ENCODE measurements around the gene ZP3. TPM values are rescaled to one million over a fixed set of nuclear protein-coding genes. Genes with fewer than 3 reads are reported as not detected.
"Not testable (repeated sequence)": the region's sequence is repeated elsewhere in the genome, so short reads cannot be mapped to it uniquely, and the experiment has no call there.

ZP3 gene
- total RNA-seq, 1 donor from 2014 or later, result 3.4 TPM

- H3K4me1 Mint-ChIP-seq (ENCODE audit: low read depth, unreplicated experiment); DNase-seq; H3K4me3 Mint-ChIP-seq (ENCODE audit: unreplicated experiment); H3K9me3 Mint-ChIP-seq (ENCODE audit: unreplicated experiment); H3K27me3 Mint-ChIP-seq (ENCODE audit: unreplicated experiment); H3K27ac Mint-ChIP-seq (ENCODE audit: unreplicated experiment); H3K36me3 Mint-ChIP-seq (ENCODE audit: unreplicated experiment): not testable (repeated sequence)
Measured at GRCh38 chr7:76462271-76462882, 37.6 kb downstream of the ZP3 start.

GRCh38 chr7:76464959-76465358 lies 40.2 kb downstream of the ZP3 start:
- H3K27ac Mint-ChIP-seq (ENCODE audit: unreplicated experiment); H3K27me3 Mint-ChIP-seq (ENCODE audit: unreplicated experiment); H3K36me3 Mint-ChIP-seq (ENCODE audit: unreplicated experiment); H3K9me3 Mint-ChIP-seq (ENCODE audit: unreplicated experiment); H3K4me3 Mint-ChIP-seq (ENCODE audit: unreplicated experiment); DNase-seq; H3K4me1 Mint-ChIP-seq (ENCODE audit: low read depth, unreplicated experiment): not testable (repeated sequence)

- not testable (repeated sequence) for H3K4me3 Mint-ChIP-seq (ENCODE audit: unreplicated experiment); H3K36me3 Mint-ChIP-seq (ENCODE audit: unreplicated experiment); H3K27ac Mint-ChIP-seq (ENCODE audit: unreplicated experiment); H3K9me3 Mint-ChIP-seq (ENCODE audit: unreplicated experiment); H3K27me3 Mint-ChIP-seq (ENCODE audit: unreplicated experiment); H3K4me1 Mint-ChIP-seq (ENCODE audit: low read depth, unreplicated experiment); DNase-seq
Measured at GRCh38 chr7:76465950-76466349, 41.2 kb downstream of the ZP3 start.

GRCh38 chr7:76467743-76468404 lies 43.1 kb downstream of the ZP3 start:
- not testable (repeated sequence) for H3K36me3 Mint-ChIP-seq (ENCODE audit: unreplicated experiment); H3K4me1 Mint-ChIP-seq (ENCODE audit: low read depth, unreplicated experiment); H3K27me3 Mint-ChIP-seq (ENCODE audit: unreplicated experiment); DNase-seq; H3K9me3 Mint-ChIP-seq (ENCODE audit: unreplicated experiment); H3K27ac Mint-ChIP-seq (ENCODE audit: unreplicated experiment); H3K4me3 Mint-ChIP-seq (ENCODE audit: unreplicated experiment)

GRCh38 chr7:76471556-76472221 lies 46.9 kb downstream of the ZP3 start:
- not testable (repeated sequence) for H3K27me3 Mint-ChIP-seq (ENCODE audit: unreplicated experiment); H3K27ac Mint-ChIP-seq (ENCODE audit: unreplicated experiment); H3K4me3 Mint-ChIP-seq (ENCODE audit: unreplicated experiment); H3K36me3 Mint-ChIP-seq (ENCODE audit: unreplicated experiment); H3K9me3 Mint-ChIP-seq (ENCODE audit: unreplicated experiment); DNase-seq; H3K4me1 Mint-ChIP-seq (ENCODE audit: low read depth, unreplicated experiment)

- not testable (repeated sequence) for H3K36me3 Mint-ChIP-seq (ENCODE audit: unreplicated experiment); H3K4me3 Mint-ChIP-seq (ENCODE audit: unreplicated experiment); H3K9me3 Mint-ChIP-seq (ENCODE audit: unreplicated experiment); DNase-seq; H3K4me1 Mint-ChIP-seq (ENCODE audit: low read depth, unreplicated experiment); H3K27ac Mint-ChIP-seq (ENCODE audit: unreplicated experiment); H3K27me3 Mint-ChIP-seq (ENCODE audit: unreplicated experiment)
Measured at GRCh38 chr7:76473097-76473496, 48.3 kb downstream of the ZP3 start.

GRCh38 chr7:76476280-76476679 lies 51.5 kb downstream of the ZP3 start:
- DNase-seq; H3K36me3 Mint-ChIP-seq (ENCODE audit: unreplicated experiment); H3K4me3 Mint-ChIP-seq (ENCODE audit: unreplicated experiment); H3K9me3 Mint-ChIP-seq (ENCODE audit: unreplicated experiment); H3K4me1 Mint-ChIP-seq (ENCODE audit: low read depth, unreplicated experiment); H3K27me3 Mint-ChIP-seq (ENCODE audit: unreplicated experiment); H3K27ac Mint-ChIP-seq (ENCODE audit: unreplicated experiment): not testable (repeated sequence)

- H3K4me3 Mint-ChIP-seq (ENCODE audit: unreplicated experiment); H3K36me3 Mint-ChIP-seq (ENCODE audit: unreplicated experiment); H3K4me1 Mint-ChIP-seq (ENCODE audit: low read depth, unreplicated experiment); H3K27ac Mint-ChIP-seq (ENCODE audit: unreplicated experiment); DNase-seq; H3K27me3 Mint-ChIP-seq (ENCODE audit: unreplicated experiment); H3K9me3 Mint-ChIP-seq (ENCODE audit: unreplicated experiment): not testable (repeated sequence)
Measured at GRCh38 chr7:76476742-76477474, 52.2 kb downstream of the ZP3 start.

- not testable (repeated sequence) for H3K27ac Mint-ChIP-seq (ENCODE audit: unreplicated experiment); H3K27me3 Mint-ChIP-seq (ENCODE audit: unreplicated experiment); H3K36me3 Mint-ChIP-seq (ENCODE audit: unreplicated experiment); H3K4me1 Mint-ChIP-seq (ENCODE audit: low read depth, unreplicated experiment); H3K4me3 Mint-ChIP-seq (ENCODE audit: unreplicated experiment); H3K9me3 Mint-ChIP-seq (ENCODE audit: unreplicated experiment); DNase-seq
Measured at GRCh38 chr7:76479628-76480027, 54.9 kb downstream of the ZP3 start.

GRCh38 chr7:76480403-76481253 lies 55.9 kb downstream of the ZP3 start:
- H3K27me3 Mint-ChIP-seq (ENCODE audit: unreplicated experiment); H3K36me3 Mint-ChIP-seq (ENCODE audit: unreplicated experiment); H3K4me1 Mint-ChIP-seq (ENCODE audit: low read depth, unreplicated experiment); H3K9me3 Mint-ChIP-seq (ENCODE audit: unreplicated experiment); H3K27ac Mint-ChIP-seq (ENCODE audit: unreplicated experiment); DNase-seq; H3K4me3 Mint-ChIP-seq (ENCODE audit: unreplicated experiment): not testable (repeated sequence)

GRCh38 chr7:76482660-76483059 lies 57.9 kb downstream of the ZP3 start:
- not testable (repeated sequence) for H3K27me3 Mint-ChIP-seq (ENCODE audit: unreplicated experiment); H3K27ac Mint-ChIP-seq (ENCODE audit: unreplicated experiment); H3K4me3 Mint-ChIP-seq (ENCODE audit: unreplicated experiment); H3K36me3 Mint-ChIP-seq (ENCODE audit: unreplicated experiment); H3K9me3 Mint-ChIP-seq (ENCODE audit: unreplicated experiment); DNase-seq; H3K4me1 Mint-ChIP-seq (ENCODE audit: low read depth, unreplicated experiment)
